Right lobe of liver (tissue), 4 donors: ENCODE data around the gene MPHOSPH9.

ENCODE experiments used
- POLR2A ChIP-seq: fragments of 450-650 bp; IDR thresholded peaks from one replicate; pipeline ENCODE4 v1.6.1; 2017; ENCODE audit warnings: antibody characterized with exemption, mild to moderate bottlenecking
- TF ChIP-seq, protein P1 (sequence below), 4 donors: fragments of 200-600 bp in 3 of 4; fragments of 450-650 bp in 1 of 4; IDR thresholded peaks; one replicate each; pipeline versions ENCODE4 v1.5.1 to v1.8.0; 2016 to 2022; ENCODE audit warnings: antibody characterized with exemption in 4 of 4, mild to moderate bottlenecking in 2 of 4
- donor health status: DM: no; HTN: no; CAD: no.
- donor health status: DM: no; HTN: no; CAD: no.
- donor health status: DM: no; HTN: yes; CAD: no.

DNA sequence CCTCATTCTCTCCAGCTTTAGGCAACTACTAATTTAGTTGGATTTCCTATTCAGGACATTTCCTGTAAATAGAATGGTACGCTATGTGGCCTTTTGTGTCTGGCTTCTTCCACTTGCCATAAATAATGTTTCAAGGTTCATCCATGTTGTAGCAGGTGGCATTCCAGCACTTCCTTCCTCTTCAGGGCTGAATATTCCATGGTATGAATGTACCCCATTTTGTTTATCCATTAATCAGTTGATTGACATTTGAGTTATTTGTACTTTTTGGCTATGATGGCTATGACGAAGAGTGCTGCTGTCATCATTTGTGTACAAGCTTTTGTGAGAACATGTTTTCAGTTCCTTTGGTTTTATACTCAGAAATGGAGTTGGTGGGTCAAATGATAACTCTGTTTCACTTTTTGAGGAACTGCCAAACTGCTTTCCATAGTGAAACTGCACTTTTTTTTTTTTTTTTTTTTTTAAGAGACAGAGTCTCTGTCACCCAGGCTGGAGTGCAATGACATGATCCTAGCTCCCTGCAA, 45.2 kb upstream of the MPHOSPH9 start:
- TF ChIP-seq, protein P1, sequence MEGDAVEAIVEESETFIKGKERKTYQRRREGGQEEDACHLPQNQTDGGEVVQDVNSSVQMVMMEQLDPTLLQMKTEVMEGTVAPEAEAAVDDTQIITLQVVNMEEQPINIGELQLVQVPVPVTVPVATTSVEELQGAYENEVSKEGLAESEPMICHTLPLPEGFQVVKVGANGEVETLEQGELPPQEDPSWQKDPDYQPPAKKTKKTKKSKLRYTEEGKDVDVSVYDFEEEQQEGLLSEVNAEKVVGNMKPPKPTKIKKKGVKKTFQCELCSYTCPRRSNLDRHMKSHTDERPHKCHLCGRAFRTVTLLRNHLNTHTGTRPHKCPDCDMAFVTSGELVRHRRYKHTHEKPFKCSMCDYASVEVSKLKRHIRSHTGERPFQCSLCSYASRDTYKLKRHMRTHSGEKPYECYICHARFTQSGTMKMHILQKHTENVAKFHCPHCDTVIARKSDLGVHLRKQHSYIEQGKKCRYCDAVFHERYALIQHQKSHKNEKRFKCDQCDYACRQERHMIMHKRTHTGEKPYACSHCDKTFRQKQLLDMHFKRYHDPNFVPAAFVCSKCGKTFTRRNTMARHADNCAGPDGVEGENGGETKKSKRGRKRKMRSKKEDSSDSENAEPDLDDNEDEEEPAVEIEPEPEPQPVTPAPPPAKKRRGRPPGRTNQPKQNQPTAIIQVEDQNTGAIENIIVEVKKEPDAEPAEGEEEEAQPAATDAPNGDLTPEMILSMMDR (IDR thresholded peaks at IDR 0.05): no peak
- TF ChIP-seq POLR2A: no peak
